Smooth muscle cell of the brain vasculature (primary cell): ENCODE measurements around the gene AK8.
"Not testable (repeated sequence)": the region's sequence is repeated elsewhere in the genome, so short reads cannot be mapped to it uniquely, and the experiment has no call there.

Experiments used
- DNase-seq: peaks from one replicate; pipeline ENCODE4 v3.0.0-alpha.2; 2012; ENCODE audit warnings: low read depth, low spot score

AK8 gene

DNA sequence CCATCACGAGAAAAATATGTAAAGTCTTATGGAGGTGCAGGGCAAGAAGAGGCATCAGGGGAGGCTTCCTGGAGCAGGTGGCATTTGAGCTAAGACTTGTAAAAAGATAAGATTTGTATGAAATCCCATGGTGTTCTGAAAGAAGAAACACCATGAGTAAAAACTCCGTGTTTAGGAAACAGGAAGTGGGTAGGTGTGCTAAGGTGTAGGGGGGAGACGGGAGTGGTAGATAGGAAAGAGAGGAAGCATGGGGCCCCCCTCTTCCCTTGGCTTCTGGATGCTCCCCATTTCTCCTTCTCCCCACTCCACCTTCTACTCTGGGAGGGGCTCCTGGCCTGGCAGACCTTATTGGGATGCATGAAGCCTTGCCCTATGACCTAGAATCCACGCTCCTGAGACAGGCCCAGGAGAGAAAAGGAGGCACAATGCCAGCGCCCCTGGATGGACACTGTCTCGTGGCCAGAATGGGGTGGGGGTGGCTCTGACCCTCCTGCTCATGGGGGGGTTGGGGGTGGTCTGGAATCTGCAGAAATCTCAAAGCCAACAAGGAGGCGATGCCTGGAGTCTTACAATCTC is 104.2 kb downstream of the AK8 start:
- DNase-seq, result no peak

DNA sequence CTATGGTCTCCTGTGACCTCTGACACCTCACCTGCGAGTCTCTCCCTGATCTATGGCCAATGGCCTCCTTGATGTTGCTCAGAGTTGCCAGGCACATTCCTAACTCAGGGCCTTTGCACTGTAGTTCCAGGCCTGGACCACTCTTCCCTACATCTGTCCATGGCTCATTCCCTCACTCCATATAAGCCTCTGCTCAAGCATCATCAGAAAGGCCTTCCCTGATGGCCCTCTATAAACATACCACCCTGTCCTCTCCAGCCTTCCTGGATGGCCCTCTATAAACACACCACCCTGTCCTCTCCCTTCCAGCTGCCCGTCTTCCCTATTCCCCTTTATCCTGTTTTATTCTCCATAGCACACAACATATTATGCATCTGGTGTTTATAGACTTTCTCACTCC is 105.0 kb downstream of the AK8 start:
- DNase-seq, result no peak

DNA sequence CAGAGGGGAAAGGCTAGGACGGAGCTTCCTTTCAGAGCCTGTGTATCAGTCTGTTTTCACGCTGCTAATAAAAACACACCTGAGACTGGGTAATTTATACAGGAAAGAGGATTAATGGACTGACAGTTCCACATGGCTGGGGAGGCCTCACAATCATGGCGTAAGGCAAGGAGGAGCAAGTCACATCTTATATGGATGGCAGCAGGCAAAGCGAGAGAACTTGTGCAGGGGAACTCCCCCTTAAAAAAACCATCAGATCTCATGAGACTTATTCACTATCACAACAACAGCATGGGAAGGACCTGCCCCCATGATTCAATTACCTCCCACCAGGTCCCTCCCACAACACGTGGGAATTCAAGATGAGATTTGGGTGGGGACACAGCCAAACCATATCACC is 106.3 kb downstream of the AK8 start:
- not testable (repeated sequence) for DNase-seq

DNA sequence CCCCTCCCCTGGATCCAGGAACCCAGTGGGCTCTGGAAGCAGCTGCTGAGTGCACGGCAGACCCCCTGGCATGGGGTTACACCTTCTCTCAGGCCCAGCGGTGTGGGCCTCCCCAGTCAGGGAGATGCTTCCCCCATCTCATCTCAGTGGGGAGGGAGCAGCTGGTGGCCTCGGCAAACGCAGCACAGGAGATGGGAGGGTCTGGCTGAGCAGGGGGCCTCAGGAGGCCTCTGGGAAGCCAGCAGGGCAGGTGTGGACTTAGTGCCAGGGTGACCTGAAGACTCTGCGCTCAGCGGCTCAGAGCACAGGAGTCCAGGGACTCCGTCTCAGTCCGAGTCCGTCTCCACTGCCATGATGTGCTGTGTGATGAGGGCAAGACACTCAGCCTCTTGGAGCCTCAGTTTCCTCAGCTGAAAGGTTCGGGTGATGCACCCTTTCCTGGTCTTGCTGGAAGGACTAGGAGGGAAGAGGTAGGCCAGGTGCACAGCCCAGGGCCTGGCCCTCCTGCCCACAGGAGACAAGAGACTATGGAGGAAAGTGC is 107.2 kb downstream of the AK8 start:
- no peak for DNase-seq

DNA sequence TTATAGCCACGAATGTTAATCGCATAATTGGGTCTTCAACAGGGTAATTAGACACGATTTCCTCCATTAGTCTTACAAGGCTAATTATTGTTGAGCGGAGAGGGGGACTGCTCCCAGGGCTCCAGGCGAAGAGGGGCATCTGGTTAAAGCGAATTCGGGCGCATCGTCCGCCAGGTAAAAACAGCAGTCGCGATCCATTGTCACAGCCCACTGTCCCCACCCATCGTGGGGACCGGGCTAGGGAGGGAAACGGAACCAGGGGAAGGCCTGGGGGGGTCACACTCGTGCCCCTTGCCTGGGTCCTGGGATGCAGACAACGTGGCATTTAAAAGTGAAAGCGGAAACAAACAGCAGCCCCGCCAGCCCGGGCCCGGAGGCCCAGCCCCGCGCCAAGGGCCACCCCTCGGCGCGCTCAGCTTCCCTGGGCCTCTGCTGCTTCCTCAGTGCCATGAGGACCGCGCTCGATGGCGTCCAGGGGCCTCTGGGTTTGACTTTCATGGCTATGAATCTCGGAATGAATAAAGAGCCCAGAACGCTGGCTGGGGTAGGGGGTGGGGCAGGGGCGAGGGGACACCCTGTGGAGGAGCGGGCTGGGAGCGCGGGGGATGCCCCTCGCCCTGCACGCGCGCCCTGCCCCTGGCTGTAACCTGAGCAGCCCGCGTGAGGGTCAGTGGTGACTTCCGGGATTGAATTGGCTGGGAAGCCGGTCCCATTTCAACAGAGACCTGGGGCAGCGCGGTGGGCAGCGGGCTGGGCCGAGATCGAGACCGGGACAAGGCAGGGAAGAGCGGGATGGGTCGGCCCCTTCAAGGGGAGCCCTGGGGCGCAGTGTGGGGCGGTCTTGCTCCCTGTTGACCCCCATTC is 107.9 kb downstream of the AK8 start:
- DNase-seq, result no peak

DNA sequence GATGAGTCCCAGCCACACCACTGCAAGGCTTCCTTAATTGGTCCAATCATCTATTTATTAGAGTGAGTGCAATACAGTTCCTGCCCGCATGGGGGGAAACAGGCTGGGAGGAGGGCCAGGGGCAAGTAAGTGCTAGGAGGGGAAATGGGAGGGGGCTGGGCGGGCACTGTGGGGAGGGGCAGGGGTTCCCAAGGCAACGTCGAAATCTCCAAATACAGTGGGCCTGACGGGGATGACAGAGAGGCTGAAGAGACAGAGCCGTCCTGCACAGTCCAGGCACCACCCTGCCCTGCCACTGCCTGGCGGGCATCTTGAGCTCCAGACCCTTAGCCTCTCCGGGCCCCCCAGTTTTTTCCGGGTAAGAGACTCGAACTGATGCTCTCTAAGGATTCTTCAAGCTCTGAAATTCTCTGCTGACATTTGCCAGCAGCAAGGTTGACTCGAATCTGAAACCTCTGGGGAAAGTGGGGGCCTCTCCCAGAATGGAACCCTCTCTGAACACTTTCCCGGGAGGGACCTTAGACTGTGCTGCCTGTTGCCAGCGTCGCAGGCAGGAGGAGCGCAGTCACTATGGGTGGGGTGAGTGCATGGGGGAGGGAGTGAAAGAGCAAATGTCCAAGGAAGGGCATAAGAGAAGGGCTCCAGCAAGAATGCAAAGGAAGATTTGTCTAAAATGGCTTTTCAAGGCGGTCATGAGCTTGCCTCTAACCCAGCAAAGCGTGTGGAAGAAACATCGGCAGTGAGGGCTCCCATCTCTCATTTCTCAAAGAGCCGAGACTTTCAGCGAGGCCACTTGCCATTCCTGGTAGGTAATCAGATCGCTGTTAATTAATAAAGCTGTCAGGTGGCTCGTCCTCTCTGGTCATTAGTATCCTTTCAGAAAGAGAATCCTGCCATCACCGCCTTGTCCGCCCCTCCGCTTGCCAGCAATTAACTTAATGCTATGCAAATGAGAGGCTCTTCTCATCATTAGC is 108.9 kb downstream of the AK8 start:
- no peak for DNase-seq

DNA sequence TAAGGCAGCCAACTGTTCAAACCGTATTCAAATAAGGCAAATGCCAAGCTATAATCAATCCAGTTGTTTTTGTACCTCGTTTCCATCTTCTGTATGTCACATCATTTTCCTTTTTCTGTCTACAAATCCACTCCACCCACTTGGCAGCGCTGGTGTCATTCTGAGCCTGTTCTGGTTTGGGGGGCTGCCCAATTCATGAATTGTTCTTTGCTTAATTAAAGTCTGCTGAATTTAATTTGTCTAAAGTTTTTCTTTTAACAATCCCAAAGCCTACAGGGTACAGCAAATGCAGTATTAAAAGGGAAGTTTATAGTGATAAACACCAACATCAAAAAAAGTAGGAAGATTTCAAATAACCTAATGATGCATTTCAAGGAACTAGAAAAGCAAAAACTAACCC is 114.5 kb downstream of the AK8 start:
- DNase-seq, result no peak

DNA sequence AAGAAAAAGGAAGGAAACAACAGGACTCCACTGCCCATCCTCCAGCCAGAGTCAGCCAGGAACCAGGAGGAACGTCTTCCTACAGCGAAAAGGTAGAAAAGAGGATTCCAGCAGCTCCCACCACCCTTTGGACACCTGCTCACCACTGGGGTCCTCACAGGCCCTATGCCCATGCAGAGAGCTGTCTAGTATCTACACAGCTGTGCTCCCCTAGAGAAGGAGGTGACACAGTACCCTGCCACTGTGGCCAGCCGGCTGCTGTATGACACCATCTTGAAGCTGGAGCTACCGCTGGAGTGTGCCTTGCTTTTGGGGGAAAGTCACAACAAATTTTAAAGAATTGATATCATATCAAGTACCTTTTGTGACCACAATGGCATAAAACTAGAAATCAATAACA is 115.2 kb downstream of the AK8 start:
- DNase-seq, result no peak

DNA sequence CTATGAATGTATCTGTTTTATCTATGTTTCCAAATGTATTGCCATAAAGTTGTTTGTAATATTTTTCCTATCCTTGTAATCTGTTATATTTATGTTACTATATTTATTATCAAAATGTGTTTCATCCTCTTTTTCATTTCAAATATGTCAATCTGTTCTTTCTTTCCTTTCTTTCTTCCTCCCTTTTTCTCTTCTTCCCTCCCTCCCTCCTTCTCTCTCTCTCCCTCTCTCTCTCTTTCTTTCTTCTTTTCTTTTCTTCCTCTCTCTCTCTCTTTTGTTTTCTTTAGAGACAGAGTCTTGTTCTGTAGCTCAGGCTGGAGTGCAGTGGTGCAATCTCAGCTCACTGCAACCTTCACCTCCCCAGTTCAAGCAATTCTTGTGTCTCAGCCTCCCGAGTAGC is 116.5 kb downstream of the AK8 start:
- no peak for DNase-seq

DNA sequence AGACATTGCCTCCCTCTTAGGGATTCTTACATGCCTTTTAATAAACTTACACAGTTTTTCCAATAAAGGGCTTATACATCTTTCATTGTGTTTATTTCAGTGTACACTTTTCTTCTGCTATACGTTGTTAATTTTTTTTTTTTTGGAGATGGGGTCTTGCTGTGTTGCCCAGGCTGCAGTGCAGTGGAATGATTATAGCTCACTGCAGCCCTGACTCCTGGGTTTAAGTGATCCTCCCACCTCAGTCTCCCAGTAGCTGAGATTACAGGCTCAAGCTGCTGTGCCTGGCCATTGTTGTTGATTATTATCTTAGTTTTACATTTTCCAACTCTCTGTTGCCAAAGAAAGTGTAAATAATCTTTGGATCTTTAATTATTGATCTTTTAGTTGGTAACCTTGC is 118.0 kb downstream of the AK8 start:
- DNase-seq, result no peak

DNA sequence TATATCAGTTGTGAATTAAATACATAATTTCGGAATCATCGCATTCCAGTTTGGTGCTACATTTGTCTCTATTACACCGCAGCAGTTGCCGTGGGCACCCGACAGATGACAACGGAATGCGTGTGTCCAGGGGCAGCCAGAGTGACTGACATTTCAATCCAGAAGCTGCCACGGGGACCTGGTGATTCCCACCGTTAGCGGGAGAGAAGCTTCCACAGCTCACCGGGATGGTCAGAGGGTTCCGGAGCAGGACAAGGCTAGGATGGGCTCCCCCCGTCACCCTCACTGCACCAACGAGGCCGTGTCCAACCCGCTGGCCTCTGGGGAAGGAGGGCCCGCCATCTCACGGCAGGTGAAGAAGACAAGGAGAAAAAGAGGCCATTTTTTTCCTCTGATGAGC is 121.1 kb downstream of the AK8 start:
- DNase-seq, result no peak

DNA sequence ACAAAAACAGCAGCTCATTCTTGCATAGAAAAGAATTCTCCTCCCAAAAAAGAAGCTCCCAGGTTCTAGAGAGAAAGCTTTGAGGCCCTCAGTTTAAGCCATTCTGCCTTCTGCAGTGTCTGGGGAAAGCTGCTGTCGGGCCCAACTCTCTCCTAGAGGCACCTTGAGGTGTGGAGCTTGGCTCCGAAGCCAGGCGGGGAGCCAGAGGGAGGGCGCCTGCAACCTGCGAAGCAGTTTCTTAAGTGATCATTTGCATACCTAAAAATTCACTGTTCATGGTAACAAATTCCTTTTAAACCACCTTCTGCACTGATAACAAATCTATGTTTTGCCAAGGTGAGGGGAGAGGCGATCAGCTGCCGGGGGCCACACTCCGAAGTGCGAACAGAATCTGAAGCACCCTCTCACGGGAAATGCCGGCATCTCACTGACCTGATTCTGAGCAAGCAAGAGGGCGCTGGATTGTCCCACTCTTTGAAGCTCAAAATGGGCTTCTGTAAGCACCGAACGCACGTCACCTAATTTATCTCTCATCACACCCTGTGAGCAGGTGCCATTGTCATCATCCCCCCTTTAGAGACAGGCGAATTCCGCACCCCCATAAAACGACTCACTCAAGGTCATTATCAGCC is 121.8 kb downstream of the AK8 start:
- DNase-seq, result no peak

DNA sequence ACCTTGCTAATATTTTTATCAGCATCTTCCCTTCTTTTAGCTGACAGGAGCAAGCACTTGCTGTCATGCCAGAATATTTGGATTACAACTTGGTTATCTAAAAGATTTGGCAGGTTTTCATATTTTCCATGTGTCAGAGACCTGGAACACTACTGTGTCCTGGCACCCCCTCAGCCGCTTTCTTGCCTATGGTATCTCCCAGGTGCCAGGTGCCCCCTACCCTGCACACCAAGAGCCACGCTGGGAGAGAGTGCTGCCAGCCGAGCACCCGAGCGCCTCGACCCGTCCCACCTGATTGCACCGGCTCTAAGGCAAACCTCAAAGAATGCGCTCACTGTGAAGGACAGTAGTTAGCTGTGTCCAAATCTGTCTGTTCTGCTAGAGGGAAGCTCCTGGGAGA is 123.0 kb downstream of the AK8 start:
- DNase-seq, result no peak

DNA sequence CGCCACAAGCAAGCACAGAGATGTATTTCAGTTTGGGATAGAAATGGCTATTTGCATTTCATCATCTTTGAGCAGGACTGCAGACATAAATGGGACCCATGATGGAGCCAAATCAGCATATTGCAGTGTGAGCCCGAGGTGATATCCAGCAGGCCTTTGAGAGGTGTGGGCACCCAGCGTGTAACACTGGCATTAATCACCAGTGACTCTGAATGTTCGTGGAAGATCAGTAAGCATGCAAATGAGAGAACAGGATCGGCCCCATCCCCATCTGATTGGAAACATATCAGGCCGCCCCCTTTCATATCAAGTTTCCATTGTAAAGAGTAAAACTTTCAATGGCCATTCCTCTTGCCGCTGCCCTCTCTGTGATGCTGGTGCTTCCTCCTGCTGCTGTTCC is 123.8 kb downstream of the AK8 start:
- no peak for DNase-seq

DNA sequence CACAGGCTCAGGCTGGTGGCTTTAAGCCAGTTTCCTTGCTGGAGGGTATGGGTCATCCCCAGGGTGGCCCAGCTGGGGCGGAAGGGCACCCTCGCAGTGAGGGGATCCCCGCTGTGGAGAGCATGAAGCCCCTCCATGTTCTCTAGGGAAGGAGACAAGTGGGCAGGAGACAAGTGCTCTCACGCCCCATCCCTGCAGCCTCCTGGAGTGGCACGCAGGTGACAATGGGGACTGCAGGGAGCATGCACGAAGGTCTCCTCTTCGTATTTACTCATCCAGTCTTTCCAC is 124.5 kb downstream of the AK8 start:
- no peak for DNase-seq

DNA sequence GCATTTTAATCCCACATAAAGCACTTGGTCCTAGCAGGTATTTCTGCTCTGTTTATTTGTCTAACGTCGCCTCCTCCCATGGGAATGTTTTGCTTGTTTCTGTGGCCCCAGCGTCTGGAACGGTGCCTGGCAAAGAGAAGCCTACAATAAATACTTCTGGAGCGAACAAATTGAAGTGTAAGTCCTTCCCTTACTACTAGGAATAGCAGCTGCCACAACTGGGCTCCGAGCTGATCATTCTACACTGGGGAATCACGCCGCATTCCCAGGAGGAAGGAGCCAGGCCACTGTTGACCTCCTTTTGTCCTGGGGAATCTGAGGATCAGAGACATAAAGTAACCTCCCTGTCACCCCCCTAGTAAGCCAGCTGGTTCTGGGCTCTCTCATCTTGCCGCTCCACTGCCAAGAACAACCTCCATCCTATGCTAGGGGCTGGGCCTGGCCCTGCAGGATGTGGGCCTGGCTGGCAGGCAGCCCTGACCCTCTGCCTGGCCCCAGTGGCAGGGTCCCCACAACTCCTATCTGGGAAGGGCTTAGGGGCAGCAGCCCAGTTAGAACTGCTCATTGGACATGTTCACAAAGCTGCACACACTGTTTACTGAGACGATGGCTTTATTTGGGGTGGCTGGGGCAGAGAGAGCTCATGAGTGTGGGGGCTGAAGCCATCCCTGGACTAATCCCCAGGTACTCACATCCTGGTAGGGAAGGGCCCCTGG is 125.0 kb downstream of the AK8 start:
- no peak for DNase-seq

DNA sequence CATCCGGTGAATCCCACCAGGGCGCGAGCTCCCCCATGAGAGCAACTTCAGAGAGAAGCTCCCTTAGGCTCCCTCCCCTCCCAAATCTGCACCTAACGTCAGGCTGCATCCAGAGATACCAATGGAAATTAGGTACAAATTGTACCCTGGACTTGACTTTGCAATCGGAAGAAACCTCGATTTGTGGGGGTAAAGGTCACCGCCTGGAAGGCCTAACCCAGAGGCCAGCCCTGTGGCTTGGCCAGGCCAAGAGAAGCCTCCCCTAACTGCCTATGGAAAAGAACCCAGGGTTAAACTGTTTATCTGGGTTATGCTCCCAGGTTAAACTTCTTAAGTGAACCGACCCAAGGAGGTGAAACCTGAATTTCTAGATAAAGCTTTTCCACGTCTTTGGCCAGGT is 127.4 kb downstream of the AK8 start:
- DNase-seq, result no peak

DNA sequence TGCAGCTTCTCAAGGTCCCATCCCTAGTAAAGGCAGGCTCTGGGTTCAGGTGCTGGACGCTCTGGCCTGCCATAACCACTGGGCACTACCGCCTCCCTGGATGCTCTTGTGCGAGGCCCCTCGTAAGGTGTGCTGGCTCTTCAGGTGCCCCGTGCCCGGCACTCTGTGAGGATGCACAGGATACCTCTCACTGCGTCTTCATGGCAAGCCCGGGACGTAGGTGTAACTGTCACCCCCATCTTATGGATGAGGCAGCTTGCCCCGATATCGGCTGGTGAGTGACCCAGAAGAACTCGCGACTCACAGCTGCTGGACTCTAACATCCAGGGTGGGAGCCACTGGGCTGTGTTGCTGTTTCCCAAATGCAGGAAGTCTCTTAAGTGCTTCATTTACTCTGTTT is 128.8 kb downstream of the AK8 start:
- no peak for DNase-seq

DNA sequence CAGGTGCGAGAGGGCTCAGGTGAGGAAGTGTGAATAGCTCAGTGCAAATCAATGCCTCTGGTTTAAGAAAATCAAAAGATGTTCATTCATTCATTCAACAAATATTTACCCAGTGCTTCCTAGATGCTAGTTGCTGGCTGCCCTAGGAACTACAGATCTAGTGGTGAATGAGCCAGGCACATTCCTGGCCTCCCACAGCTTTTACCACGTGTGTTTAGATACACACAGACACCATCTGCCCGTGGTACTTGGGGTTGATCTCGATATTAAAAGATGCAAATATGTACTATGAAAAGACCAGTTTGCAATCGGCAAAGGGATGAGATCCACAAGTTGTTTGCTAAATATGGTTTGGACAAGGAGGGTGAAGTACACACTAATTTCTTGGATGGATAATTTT is 129.6 kb downstream of the AK8 start:
- DNase-seq, result no peak

DNA sequence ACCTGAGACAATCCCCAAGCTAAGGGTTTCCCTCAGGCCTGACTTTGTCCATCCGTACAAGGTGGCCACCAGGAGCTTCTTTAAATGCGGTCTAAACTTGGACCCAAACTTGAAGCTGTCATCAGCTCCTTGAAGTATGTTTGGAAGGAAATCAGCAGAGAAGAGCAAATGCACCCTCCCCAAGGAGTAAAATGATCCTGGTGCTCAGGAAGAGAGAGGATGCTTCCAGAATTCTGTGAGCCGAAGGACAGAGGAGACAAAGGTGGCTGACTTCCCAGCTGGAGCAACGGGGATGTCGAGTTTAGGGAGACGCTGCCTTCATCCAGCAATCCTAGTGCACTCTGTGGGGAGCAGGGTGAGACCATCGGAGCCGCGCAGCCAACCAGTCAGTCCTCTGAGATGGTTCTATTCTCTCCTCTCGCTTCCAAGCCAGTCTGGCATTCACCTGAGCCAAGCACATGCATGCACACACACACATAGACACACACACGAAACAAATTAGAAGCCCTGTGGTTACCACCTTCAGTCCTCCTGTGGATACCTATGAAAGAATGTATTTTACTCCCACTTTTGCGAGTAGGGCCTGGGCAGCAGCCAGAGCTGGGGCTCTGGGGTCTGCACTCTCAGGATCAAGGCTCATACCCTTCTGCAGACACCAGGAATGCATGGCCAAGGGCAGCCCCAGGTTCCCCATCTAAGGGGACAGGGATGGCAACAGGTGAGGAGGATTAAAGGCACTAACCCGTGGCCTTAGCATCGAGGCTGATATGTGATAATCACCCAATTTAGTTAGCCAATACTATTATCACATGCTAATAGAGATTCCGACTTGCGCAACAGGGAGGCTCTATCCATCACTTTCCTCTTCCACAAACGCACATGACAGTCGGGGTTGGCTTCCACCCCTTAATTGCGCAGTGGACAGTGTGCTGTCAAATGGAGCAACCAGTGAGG is 132.1 kb downstream of the AK8 start:
- DNase-seq, result no peak
